IPS DF 6.9 (cell line): ENCODE measurements around the gene PXDC1.

Experiments used
- DNase-seq: peaks from one replicate; pipeline ENCODE4 v3.0.0-alpha.2; 2013; ENCODE audit warnings: low read depth, low spot score
- H3K27ac ChIP-seq: one replicate; pipeline ENCODE4 v1.5.1; 2013; ENCODE audit warnings: low read length, control low read depth
- H3K27me3 ChIP-seq: 2 replicates; pipeline ENCODE4 v1.6.1; 2013; ENCODE audit warnings: mild to moderate bottlenecking, low read length; ENCODE audit not compliant: control insufficient read depth, insufficient read depth
- H3K36me3 ChIP-seq: 2 replicates; pipeline ENCODE4 v1.6.1; 2013; ENCODE audit warnings: low read length; ENCODE audit not compliant: control insufficient read depth, insufficient read depth
- H3K4me1 ChIP-seq: 2 replicates; pipeline ENCODE4 v1.6.1; 2013; ENCODE audit warnings: low read length; ENCODE audit not compliant: control insufficient read depth, insufficient read depth
- H3K4me3 ChIP-seq: 2 replicates; pipeline ENCODE4 v1.5.1; 2013; ENCODE audit warnings: mild to moderate bottlenecking, low read length
- H3K9me3 ChIP-seq: 2 replicates; pipeline ENCODE4 v1.6.1; 2013; ENCODE audit warnings: low read length, inconsistent platforms; ENCODE audit not compliant: control insufficient read depth, insufficient read depth
- WGBS: extraction: QIAGEN DNeasy Blood & Tissue Kit; methylation state at CpG from one replicate; pipeline ENCODE4 v1.1.7; 2013; ENCODE audit warnings: mixed read lengths, missing lambda C conversion rate; ENCODE audit not compliant: insufficient read length, insufficient coverage; 5-methylcytosine and 5-hydroxymethylcytosine counted together

The PXDC1 gene

GRCh38 chr6:3746696-3747095 lies 4.8 kb downstream of the PXDC1 start:
- H3K27me3 ChIP-seq, result peaks cover 9% of the 10 kb centered on the region; the same call in 1 of the 2 replicates
- H3K36me3 ChIP-seq, result no peaks in the 10 kb centered on the region
- no CpG with 5 or more reads among the region's 8 CpGs for WGBS
- H3K9me3 ChIP-seq, result no peaks in the 10 kb centered on the region
- H3K4me1 ChIP-seq, result 0 out of 2 replicates have a peak, but pooled peaks cover 4% of the 10 kb centered on the region
- no peak for DNase-seq
- no peak overlapping the region for H3K27ac ChIP-seq
- no peak overlapping the region for H3K4me3 ChIP-seq

GRCh38 chr6:3746119-3746691 lies 5.3 kb downstream of the PXDC1 start:
- Histone ChIP-seq H3K27me3 (peaks cover 8% of the 10 kb centered on the region; the same call in 1 of the 2 replicates), H3K9me3 (no peaks in the 10 kb centered on the region), H3K27ac (no peak overlapping the region), H3K4me1 (peaks cover 4% of the 10 kb centered on the region; the same call in 1 of the 2 replicates), H3K4me3 (no peak overlapping the region), H3K36me3 (no peaks in the 10 kb centered on the region)
- DNase-seq, result no peak
- WGBS, result no CpG with 5 or more reads among the region's 11 CpGs

- H3K4me3 ChIP-seq, result no peak overlapping the region
- peaks cover 4% of the 10 kb centered on the region; the same call in 1 of the 2 replicates for H3K4me1 ChIP-seq
- no peaks in the 10 kb centered on the region for H3K36me3 ChIP-seq
- no peak overlapping the region for H3K27ac ChIP-seq
- H3K27me3 ChIP-seq, result peaks cover 6% of the 10 kb centered on the region; the same call in 1 of the 2 replicates
- no peak for DNase-seq
- no CpG with 5 or more reads among the region's 4 CpGs for WGBS
- no peaks in the 10 kb centered on the region for H3K9me3 ChIP-seq
Observed at GRCh38 chr6:3745566-3746118, 5.9 kb downstream of the PXDC1 start.

- Histone ChIP-seq H3K27me3 (peaks cover 5% of the 10 kb centered on the region; the same call in 1 of the 2 replicates), H3K36me3 (no peaks in the 10 kb centered on the region), H3K27ac (no peak overlapping the region), H3K4me3 (no peak overlapping the region), H3K9me3 (no peaks in the 10 kb centered on the region), H3K4me1 (peaks cover 4% of the 10 kb centered on the region; the same call in 1 of the 2 replicates)
- WGBS, result no CpG with 5 or more reads among the region's 20 CpGs
- no peak for DNase-seq
Observed at GRCh38 chr6:3744901-3745470, 6.5 kb downstream of the PXDC1 start.

- no peak overlapping the region for H3K27ac ChIP-seq
- DNase-seq, result no peak
- no peaks in the 10 kb centered on the region for H3K27me3 ChIP-seq
- no CpG with 5 or more reads among the region's 19 CpGs for WGBS
- H3K4me1 ChIP-seq, result peaks cover 3% of the 10 kb centered on the region; the same call in 1 of the 2 replicates
- no peaks in the 10 kb centered on the region for H3K36me3 ChIP-seq
- no peaks in the 10 kb centered on the region for H3K9me3 ChIP-seq
- H3K4me3 ChIP-seq, result no peak overlapping the region
Observed at GRCh38 chr6:3744211-3744900, 7.2 kb downstream of the PXDC1 start.

GRCh38 chr6:3743541-3743940 lies 8.0 kb downstream of the PXDC1 start:
- H3K27ac ChIP-seq, result no peak overlapping the region
- H3K9me3 ChIP-seq, result no peaks in the 10 kb centered on the region
- H3K27me3 ChIP-seq, result no peaks in the 10 kb centered on the region
- DNase-seq, result no peak
- H3K4me1 ChIP-seq, result peaks cover 4% of the 10 kb centered on the region
- H3K4me3 ChIP-seq, result no peak overlapping the region
- WGBS, result no CpG with 5 or more reads among the region's 10 CpGs
- H3K36me3 ChIP-seq, result no peaks in the 10 kb centered on the region

- no peak for DNase-seq
- Histone ChIP-seq H3K27me3 (no peaks in the 10 kb centered on the region), H3K4me1 (peaks cover 4% of the 10 kb centered on the region), H3K27ac (no peak overlapping the region), H3K9me3 (no peaks in the 10 kb centered on the region), H3K36me3 (no peaks in the 10 kb centered on the region), H3K4me3 (no peak overlapping the region)
- WGBS, result no CpG with 5 or more reads among the region's 37 CpGs
Observed at GRCh38 chr6:3742426-3743344, 8.8 kb downstream of the PXDC1 start.

- no peak overlapping the region for H3K27ac ChIP-seq
- no peaks in the 10 kb centered on the region for H3K36me3 ChIP-seq
- H3K4me3 ChIP-seq, result no peak overlapping the region
- peaks cover 4% of the 10 kb centered on the region for H3K4me1 ChIP-seq
- no peak for DNase-seq
- H3K27me3 ChIP-seq, result no peaks in the 10 kb centered on the region
- no peaks in the 10 kb centered on the region for H3K9me3 ChIP-seq
- no CpG with 5 or more reads among the region's 3 CpGs for WGBS
Observed at GRCh38 chr6:3742076-3742425, 9.5 kb downstream of the PXDC1 start.

GRCh38 chr6:3741477-3741871 lies 10.0 kb downstream of the PXDC1 start:
- peaks cover 4% of the 10 kb centered on the region for H3K4me1 ChIP-seq
- H3K27ac ChIP-seq, result no peak overlapping the region
- H3K27me3 ChIP-seq, result no peaks in the 10 kb centered on the region
- no peaks in the 10 kb centered on the region for H3K9me3 ChIP-seq
- WGBS, result no CpG with 5 or more reads among the region's 13 CpGs
- H3K4me3 ChIP-seq, result no peak overlapping the region
- DNase-seq, result no peak
- H3K36me3 ChIP-seq, result no peaks in the 10 kb centered on the region
